ENCODE data around the gene APBA1. TPM values are rescaled to one million over a fixed set of nuclear protein-coding genes. Genes with fewer than 3 reads are reported as not detected.

APBA1 gene
- total RNA-seq, 1 donor from 2014 or later = under 0.01 TPM

DNA sequence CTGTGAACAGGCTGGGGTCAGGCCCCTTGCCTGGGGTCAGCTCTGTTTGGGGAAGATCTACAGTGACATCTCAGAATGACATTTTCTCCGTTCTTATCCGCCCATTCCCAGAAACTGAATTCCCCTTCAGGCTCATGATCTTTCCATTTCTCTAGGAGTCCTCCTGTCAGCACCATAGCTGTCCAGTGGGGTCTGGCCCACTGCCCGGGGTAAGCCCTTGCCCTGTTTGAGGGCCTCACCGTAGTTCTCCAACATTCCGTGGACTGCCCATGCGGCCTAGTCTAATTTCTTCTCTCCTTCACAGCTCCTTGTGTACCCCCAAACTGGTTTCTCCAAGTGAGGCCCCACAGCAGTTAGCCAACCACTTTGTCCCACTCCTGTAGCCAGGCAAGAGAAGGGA, 278.7 kb downstream of the APBA1 start:
- no peaks in the 10 kb centered on the region for H3K27me3 ChIP-seq (ENCODE audit: control insufficient read depth, insufficient read depth, low read length)
- H3K36me3 ChIP-seq (ENCODE audit: control insufficient read depth, insufficient read depth, low read length) = no peaks in the 10 kb centered on the region
- TF ChIP-seq, protein P1, sequence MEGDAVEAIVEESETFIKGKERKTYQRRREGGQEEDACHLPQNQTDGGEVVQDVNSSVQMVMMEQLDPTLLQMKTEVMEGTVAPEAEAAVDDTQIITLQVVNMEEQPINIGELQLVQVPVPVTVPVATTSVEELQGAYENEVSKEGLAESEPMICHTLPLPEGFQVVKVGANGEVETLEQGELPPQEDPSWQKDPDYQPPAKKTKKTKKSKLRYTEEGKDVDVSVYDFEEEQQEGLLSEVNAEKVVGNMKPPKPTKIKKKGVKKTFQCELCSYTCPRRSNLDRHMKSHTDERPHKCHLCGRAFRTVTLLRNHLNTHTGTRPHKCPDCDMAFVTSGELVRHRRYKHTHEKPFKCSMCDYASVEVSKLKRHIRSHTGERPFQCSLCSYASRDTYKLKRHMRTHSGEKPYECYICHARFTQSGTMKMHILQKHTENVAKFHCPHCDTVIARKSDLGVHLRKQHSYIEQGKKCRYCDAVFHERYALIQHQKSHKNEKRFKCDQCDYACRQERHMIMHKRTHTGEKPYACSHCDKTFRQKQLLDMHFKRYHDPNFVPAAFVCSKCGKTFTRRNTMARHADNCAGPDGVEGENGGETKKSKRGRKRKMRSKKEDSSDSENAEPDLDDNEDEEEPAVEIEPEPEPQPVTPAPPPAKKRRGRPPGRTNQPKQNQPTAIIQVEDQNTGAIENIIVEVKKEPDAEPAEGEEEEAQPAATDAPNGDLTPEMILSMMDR (IDR thresholded peaks at IDR 0.05; ENCODE audit: insufficient read depth, low read length, severe bottlenecking) = no peak
- no peak for DNase-seq (ENCODE audit: low read depth)
- no peak for FAIRE-seq
- H3K4me3 ChIP-seq (ENCODE audit: low read depth, low read length) = no peak overlapping the region

DNA sequence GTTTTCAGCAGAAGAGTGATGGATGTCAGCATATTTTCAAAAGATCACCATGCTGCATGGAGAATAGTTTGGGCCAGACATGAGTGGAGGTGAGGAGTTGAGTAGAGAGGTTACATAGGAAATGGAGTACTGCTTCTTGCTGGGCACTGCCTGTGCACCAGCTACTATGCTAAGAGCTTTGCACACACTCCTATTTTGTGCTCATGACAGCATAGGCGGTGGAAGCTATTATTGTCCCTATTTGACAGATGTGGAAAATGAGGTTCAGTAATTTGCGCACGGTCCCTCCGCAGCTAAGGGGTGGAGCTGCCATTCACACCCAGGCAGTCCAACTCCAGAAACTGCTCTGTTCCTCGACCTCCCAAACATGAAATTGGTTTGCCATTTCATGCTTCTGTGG, 279.3 kb downstream of the APBA1 start:
- no peaks in the 10 kb centered on the region for H3K36me3 ChIP-seq (ENCODE audit: control insufficient read depth, insufficient read depth, low read length)
- TF ChIP-seq, protein P1 (IDR thresholded peaks at IDR 0.05; ENCODE audit: insufficient read depth, low read length, severe bottlenecking) = no peak
- peak; percentile 86 for FAIRE-seq
- no peak overlapping the region for H3K4me3 ChIP-seq (ENCODE audit: low read depth, low read length)
- DNase-seq (ENCODE audit: low read depth) = no peak
- H3K27me3 ChIP-seq (ENCODE audit: control insufficient read depth, insufficient read depth, low read length) = no peaks in the 10 kb centered on the region

DNA sequence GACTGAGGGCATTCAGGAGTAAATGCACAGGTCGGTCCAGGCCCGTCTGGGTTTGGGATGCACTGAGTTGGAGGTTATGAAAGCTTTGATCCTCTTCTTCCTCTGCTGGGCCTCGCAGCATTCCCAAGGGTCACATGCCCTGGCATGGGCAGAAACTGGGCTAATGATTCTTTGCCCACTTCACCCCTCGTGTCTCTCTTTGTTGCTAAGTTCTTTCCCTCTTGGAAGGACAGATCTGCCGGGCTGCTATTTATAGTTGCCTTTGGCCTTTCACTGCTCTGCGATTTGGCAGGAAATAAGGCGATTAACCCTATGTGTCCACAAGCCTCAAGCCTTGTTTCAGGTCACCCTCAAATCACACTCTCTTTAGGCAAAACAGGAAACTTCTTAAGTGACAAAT, 280.2 kb downstream of the APBA1 start:
- TF ChIP-seq, protein P1 (IDR thresholded peaks at IDR 0.05; ENCODE audit: insufficient read depth, low read length, severe bottlenecking) = no peak
- no peaks in the 10 kb centered on the region for H3K27me3 ChIP-seq (ENCODE audit: control insufficient read depth, insufficient read depth, low read length)
- FAIRE-seq = no peak
- DNase-seq (ENCODE audit: low read depth) = no peak
- no peak overlapping the region for H3K4me3 ChIP-seq (ENCODE audit: low read depth, low read length)
- no peaks in the 10 kb centered on the region for H3K36me3 ChIP-seq (ENCODE audit: control insufficient read depth, insufficient read depth, low read length)

DNA sequence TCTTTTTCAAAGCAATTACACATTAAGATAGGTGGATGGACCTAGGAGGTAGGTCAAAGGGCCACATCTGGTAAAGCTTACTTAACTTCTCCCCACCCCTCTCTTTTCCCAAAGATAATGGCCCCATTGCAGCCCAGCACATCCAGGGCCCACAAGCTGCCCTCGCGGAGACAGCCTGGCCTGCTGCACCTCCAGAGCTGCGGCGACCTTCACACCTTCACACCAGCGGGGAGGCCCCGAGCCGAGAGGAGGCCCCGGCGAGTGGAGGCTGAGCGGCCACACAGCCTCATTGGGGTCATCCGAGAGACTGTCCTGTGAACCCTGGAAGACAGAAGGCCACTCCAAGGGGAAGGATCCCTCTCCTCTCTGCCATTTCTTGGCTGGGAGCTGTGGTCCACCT, 280.7 kb downstream of the APBA1 start:
- no peak for DNase-seq (ENCODE audit: low read depth)
- TF ChIP-seq, protein P1 (IDR thresholded peaks at IDR 0.05; ENCODE audit: insufficient read depth, low read length, severe bottlenecking) = no peak
- no peak for FAIRE-seq
- H3K36me3 ChIP-seq (ENCODE audit: control insufficient read depth, insufficient read depth, low read length) = no peaks in the 10 kb centered on the region
- H3K27me3 ChIP-seq (ENCODE audit: control insufficient read depth, insufficient read depth, low read length) = no peaks in the 10 kb centered on the region
- H3K4me3 ChIP-seq (ENCODE audit: low read depth, low read length) = no peak overlapping the region

DNA sequence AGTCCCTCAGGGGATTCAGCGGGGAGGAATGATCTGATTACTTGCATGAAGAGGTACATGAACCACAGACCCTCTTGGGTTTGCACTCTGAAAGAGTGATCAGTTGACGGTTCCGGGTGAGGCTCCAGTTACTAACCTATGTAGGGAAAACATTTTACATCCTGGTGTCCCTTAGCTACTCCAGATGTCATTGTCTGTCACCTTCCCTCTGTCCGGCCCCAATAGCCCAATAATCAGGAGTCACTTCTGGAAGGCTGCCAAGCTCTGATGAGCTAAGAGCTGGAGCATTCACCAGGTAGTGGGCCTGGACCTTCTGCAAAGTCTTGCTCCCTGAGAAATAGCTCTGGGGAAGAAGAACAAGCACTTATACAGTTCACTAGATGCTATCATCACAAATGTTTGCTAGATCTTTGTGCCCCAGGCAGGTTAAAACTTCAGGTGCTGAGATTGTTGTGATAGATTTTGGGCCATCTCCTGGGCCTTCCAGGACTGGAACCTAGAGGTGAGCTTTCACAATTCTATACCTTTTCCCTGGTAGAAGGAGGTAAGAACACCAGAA, 282.7 kb downstream of the APBA1 start:
- no peak for FAIRE-seq

More for the DNA sequence above, 282.7 kb downstream of the APBA1 start:
- H3K36me3 ChIP-seq (ENCODE audit: control insufficient read depth, insufficient read depth, low read length) = no peaks in the 10 kb centered on the region
- TF ChIP-seq, protein P1 (IDR thresholded peaks at IDR 0.05; ENCODE audit: insufficient read depth, low read length, severe bottlenecking) = no peak
- no peaks in the 10 kb centered on the region for H3K27me3 ChIP-seq (ENCODE audit: control insufficient read depth, insufficient read depth, low read length)
- no peak overlapping the region for H3K4me3 ChIP-seq (ENCODE audit: low read depth, low read length)
- DNase-seq (ENCODE audit: low read depth) = no peak

Data from bronchial epithelial cell (primary cell).